ENCODE results near the gene TUBB. TPM values are rescaled to one million over a fixed set of nuclear protein-coding genes. Genes with fewer than 3 reads are reported as not detected.

Gene TUBB
- polyA plus RNA-seq, 2 of the 4 experiments (the other 2 are of a cell fraction) = 691 to 1,044 TPM

DNA sequence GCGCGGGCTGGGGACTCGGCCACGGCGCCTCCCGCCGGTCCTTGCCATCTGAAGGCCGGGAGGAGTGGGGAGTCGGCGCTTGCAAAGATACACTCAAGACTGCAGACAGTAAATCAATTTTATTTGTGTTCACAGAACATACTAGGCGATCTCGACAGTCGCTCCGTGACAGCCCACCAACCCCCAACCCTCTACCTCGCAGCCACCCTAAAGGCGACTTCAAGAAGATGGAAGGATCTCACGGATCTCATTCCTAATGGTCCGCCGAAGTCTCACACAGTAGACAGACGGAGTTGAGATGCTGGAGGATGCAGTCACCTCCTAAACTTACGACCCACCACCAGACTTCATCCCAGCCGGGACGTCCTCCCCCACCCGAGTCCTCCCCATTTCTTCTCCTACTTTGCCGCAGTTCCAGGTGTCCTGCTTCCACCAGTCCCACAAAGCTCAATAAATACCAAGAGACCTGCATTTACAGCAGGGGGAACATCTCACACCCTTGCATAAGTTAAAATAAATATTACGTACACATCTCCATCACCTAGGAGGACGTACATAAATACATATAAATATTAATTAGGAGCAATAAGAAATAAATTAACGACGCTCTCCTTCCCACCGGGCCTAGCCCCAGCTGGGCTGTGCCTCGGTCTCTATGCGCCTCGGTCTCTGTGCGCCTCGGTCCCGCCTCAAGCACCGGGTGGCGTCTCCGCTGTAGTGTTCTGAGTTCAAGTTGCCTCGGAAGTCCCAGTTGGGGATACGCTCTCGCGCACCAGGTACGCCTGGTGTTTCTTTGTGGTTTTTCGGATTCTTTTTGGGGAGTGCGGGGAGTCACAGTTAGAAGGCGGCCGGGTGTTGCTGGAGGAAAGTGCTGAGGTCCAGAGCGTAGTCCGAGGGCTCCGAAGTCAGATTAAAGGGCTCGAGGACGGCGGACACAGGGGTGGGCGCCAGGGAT is 23.2 kb downstream of the TUBB start:
- peak overlapping the region; percentile 97 to 98 for H3K27ac ChIP-seq
- no peak for FAIRE-seq
- H3K4me1 ChIP-seq = peaks cover 65% of the 10 kb centered on the region
- H3K4me2 ChIP-seq = peak overlapping the region; percentile 58
- DNase-seq (ENCODE audit: low read depth in 1 of 2, low spot score in 1 of 2) = no peak
- POLR2A ChIA-PET = interaction anchor here (1.0 to 4.4 kb wide), 13 partner anchors 9 to 142 kb away, joined by 3 to 78 read pairs (median 6); partner anchors contain the start of genes DDR1 and NRM
- CTCF ChIA-PET = interaction anchor here (1.2 to 4.7 kb wide), 8 partner anchors 9 to 141 kb away, joined by 3 to 37 read pairs (median 5); partner anchors contain the start of gene DDR1
- TF ChIP-seq EHF (CRISPR knock-in tag; IDR thresholded peaks at IDR 0.05) (no peak), CHD2 (IDR thresholded peaks at IDR 0.05; ENCODE audit: low read length, partially characterized antibody) (no peak), JUN (IDR thresholded peaks at IDR 0.05) (peak in 1 of 2 experiments; percentile 96; a peak in 4 of 5 replicates), TFCP2L1 (CRISPR knock-in tag; IDR thresholded peaks at IDR 0.05) (no peak), JUNB (IDR thresholded peaks at IDR 0.05) (no peak)
- TF ChIP-seq, protein P1, sequence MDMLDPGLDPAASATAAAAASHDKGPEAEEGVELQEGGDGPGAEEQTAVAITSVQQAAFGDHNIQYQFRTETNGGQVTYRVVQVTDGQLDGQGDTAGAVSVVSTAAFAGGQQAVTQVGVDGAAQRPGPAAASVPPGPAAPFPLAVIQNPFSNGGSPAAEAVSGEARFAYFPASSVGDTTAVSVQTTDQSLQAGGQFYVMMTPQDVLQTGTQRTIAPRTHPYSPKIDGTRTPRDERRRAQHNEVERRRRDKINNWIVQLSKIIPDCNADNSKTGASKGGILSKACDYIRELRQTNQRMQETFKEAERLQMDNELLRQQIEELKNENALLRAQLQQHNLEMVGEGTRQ (IDR thresholded peaks at IDR 0.05) = peak; percentile 44; the same call in 1 of the 2 replicates
- no peak; a peak in 1 of 6 replicates for ATAC-seq
- 1% methylated on average over 47 of the region's 55 CpGs for WGBS (ENCODE audit: missing lambda C conversion rate)
- no peaks in the 10 kb centered on the region for H3K9me3 ChIP-seq
- H3K4me3 ChIP-seq = peak overlapping the region; percentile 99

DNA sequence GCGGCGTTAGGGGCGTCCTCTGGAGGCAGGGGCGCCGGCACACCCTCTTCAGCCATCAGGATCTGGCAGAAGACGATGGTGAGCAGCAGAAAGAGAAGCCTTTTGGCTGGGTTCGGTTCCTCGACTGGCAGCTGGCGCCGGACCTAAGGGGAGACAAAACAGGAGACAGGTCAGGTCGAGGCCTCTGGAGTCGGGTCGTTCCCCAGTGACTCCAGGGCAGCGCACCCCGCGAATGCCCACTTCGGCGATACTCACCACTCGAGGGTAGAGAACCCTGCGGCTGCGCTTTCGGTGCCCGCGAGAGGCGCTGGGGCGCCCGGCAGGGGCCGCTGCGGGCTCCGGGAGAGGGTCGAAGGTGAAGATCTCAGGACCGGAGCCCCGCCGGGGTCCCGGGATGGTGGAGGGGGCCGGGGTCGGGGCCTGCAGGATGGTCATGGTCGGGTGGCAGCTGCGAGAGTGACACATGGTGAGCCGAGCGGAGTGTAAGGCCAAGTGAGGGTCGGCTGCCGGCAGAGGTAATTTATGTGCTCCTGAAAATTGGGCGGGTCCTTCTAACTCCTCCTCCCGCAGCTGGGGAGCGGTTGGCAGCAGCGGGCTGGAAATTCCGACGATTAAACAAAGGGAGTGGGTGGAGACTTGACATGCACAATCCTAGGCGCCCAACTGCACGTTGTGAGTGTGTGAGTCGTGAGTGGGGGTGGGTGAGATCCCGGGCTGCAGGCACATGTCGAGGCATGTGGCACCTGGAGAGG is 24.1 kb downstream of the TUBB start, which contains the start of gene IER3:
IER3 (minus strand) TSS at position 494 of the 752 bp plus-strand sequence; CDS start at position 465, 29 bp downstream.
- Histone ChIP-seq H3K9me3 (no peaks in the 10 kb centered on the region), H3K4me1 (peaks cover 71% of the 10 kb centered on the region), H3K27ac (peak within 1 kb of the TSS; percentile 97 to 98), H3K4me2 (peak within 1 kb of the TSS; percentile 64), H3K4me3 (peak within 1 kb of the TSS; percentile 99)
- peak in 1 of 2 experiments; percentile 93 for DNase-seq (ENCODE audit: low read depth in 1 of 2, low spot score in 1 of 2)
- CTCF ChIA-PET = interaction anchor here (1.2 to 2.8 kb wide), 5 partner anchors 8 to 141 kb away, joined by 3 to 8 read pairs (median 4); partner anchors contain the start of gene DDR1
- 2% methylated on average over 29 of the region's 54 CpGs for WGBS (ENCODE audit: missing lambda C conversion rate)
- POLR2A ChIA-PET = interaction anchor here (0.5 to 4.4 kb wide), 18 partner anchors 8 to 169 kb away, joined by 3 to 78 read pairs (median 5); partner anchors contain the start of genes DDR1, NRM and VARS2
- ATAC-seq = peak; percentile 44 to 48
- no peak for FAIRE-seq
- TF ChIP-seq HEYL (CRISPR knock-in tag; IDR thresholded peaks at IDR 0.05) (no peak), HOXA7 (CRISPR knock-in tag; IDR thresholded peaks at IDR 0.05) (no peak), RAD21 (conservative IDR thresholded peaks at IDR 0.05 in 1 of 2, IDR thresholded peaks at IDR 0.05 in 1 of 2) (peak; percentile 2 to 40; a peak in 3 of 5 replicates), MAFK (IDR thresholded peaks at IDR 0.05; ENCODE audit: partially characterized antibody) (no peak), FOSL2 (IDR thresholded peaks at IDR 0.05) (no peak), FOSL2 (CRISPR knock-in tag; IDR thresholded peaks at IDR 0.05) (0 out of 2 replicates have a peak, but pooled peaks have one; percentile 10), MYC (IDR thresholded peaks at IDR 0.05; ENCODE audit: borderline replicate concordance, low read length) (no peak), HOXB5 (CRISPR knock-in tag; IDR thresholded peaks at IDR 0.05) (0 out of 2 replicates have a peak, but pooled peaks have one; percentile 16), NR3C1 (IDR thresholded peaks at IDR 0.05) (no peak), NPAS2 (CRISPR knock-in tag; IDR thresholded peaks at IDR 0.05; ENCODE audit: borderline replicate concordance) (no peak), KDM5A (IDR thresholded peaks at IDR 0.05) (no peak), EHMT2 (IDR thresholded peaks at IDR 0.05; ENCODE audit: low read depth) (no peak), CHD4 (IDR thresholded peaks at IDR 0.05; ENCODE audit: borderline replicate concordance) (no peak), JUN (IDR thresholded peaks at IDR 0.05) (peak; percentile 97 to 100), EHF (CRISPR knock-in tag; IDR thresholded peaks at IDR 0.05) (no peak), POLR2AphosphoS2 (conservative IDR thresholded peaks at IDR 0.05; ENCODE audit: low read length) (0 out of 2 replicates have a peak, but pooled peaks have one; percentile 31), CBX8 (IDR thresholded peaks at IDR 0.05) (no peak), JUNB (IDR thresholded peaks at IDR 0.05) (no peak), ZC3H11A (IDR thresholded peaks at IDR 0.05) (no peak)
- TF ChIP-seq, protein P2, sequence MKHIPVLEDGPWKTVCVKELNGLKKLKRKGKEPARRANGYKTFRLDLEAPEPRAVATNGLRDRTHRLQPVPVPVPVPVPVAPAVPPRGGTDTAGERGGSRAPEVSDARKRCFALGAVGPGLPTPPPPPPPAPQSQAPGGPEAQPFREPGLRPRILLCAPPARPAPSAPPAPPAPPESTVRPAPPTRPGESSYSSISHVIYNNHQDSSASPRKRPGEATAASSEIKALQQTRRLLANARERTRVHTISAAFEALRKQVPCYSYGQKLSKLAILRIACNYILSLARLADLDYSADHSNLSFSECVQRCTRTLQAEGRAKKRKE (CRISPR knock-in tag; IDR thresholded peaks at IDR 0.05; ENCODE audit: low read depth) = no peak
- TF ChIP-seq, protein P3, sequence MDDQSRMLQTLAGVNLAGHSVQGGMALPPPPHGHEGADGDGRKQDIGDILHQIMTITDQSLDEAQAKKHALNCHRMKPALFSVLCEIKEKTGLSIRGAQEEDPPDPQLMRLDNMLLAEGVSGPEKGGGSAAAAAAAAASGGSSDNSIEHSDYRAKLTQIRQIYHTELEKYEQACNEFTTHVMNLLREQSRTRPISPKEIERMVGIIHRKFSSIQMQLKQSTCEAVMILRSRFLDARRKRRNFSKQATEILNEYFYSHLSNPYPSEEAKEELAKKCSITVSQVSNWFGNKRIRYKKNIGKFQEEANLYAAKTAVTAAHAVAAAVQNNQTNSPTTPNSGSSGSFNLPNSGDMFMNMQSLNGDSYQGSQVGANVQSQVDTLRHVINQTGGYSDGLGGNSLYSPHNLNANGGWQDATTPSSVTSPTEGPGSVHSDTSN (IDR thresholded peaks at IDR 0.05) = peak; percentile 79
- TF ChIP-seq, protein P1 (IDR thresholded peaks at IDR 0.05) = no peak
- TF ChIP-seq, protein P4, sequence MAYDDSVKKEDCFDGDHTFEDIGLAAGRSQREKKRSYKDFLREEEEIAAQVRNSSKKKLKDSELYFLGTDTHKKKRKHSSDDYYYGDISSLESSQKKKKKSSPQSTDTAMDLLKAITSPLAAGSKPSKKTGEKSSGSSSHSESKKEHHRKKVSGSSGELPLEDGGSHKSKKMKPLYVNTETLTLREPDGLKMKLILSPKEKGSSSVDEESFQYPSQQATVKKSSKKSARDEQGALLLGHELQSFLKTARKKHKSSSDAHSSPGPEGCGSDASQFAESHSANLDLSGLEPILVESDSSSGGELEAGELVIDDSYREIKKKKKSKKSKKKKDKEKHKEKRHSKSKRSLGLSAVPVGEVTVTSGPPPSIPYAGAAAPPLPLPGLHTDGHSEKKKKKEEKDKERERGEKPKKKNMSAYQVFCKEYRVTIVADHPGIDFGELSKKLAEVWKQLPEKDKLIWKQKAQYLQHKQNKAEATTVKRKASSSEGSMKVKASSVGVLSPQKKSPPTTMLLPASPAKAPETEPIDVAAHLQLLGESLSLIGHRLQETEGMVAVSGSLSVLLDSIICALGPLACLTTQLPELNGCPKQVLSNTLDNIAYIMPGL (CRISPR knock-in tag; IDR thresholded peaks at IDR 0.05; ENCODE audit: borderline replicate concordance) = no peak
- TF ChIP-seq, protein P5, sequence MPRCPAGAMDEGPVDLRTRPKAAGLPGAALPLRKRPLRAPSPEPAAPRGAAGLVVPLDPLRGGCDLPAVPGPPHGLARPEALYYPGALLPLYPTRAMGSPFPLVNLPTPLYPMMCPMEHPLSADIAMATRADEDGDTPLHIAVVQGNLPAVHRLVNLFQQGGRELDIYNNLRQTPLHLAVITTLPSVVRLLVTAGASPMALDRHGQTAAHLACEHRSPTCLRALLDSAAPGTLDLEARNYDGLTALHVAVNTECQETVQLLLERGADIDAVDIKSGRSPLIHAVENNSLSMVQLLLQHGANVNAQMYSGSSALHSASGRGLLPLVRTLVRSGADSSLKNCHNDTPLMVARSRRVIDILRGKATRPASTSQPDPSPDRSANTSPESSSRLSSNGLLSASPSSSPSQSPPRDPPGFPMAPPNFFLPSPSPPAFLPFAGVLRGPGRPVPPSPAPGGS (IDR thresholded peaks at IDR 0.05) = peak; percentile 99

Measured in A549 (cell line).